Measurements from ENCODE around the gene P2RY12.

GRCh38 chr3:151426341-151426657 is 41.7 kb upstream of the P2RY12 start:
- TF ChIP-seq CTCF (IDR thresholded peaks at IDR 0.05; ENCODE audit: extremely low read depth in 1 of 2, insufficient read depth in 1 of 2, low read depth in 1 of 2, low read length in 2 of 2) (peak in 1 of 2 donors; percentile 0), POLR2A (IDR thresholded peaks at IDR 0.05; ENCODE audit: low read depth, low read length) (no peak), MYC (IDR thresholded peaks at IDR 0.05; ENCODE audit: low read depth, low read length) (no peak), EZH2 (IDR thresholded peaks at IDR 0.05; ENCODE audit: borderline replicate concordance, low read depth, low read length, severe bottlenecking) (no peak), MAX (IDR thresholded peaks at IDR 0.05; ENCODE audit: insufficient read depth, insufficient read length) (no peak)
